NCI-H1092 (cell line): Measurements from ENCODE around the gene TM9SF4.
A peak's percentile ranks its signal among the peaks of the same experiment; 100 is the strongest.

Source experiments
- DNase-seq: peaks from one replicate; lab custom pipeline; 2025; lab: John Stamatoyannopoulos, UW

The TM9SF4 gene

DNA sequence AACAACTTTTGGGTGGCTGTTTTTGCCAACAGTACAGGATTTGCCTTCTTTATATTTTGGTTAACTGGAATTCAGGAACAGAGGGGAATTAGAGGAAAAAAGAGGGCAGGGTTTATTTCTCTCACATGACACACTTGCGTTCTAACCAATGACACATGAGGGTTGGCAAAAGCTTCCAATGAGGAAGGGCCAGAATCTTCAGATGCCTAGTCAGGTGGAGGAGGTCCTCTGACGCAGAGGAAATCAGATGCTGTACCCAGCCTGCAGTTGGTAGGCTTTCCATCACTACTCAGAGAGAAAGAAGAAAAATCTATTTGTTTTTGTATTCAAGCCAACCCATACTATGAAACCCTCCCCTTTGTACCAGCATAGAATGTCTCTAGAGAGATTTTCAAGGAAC, 20.8 kb downstream of the TM9SF4 start:
- no peak for DNase-seq

DNA sequence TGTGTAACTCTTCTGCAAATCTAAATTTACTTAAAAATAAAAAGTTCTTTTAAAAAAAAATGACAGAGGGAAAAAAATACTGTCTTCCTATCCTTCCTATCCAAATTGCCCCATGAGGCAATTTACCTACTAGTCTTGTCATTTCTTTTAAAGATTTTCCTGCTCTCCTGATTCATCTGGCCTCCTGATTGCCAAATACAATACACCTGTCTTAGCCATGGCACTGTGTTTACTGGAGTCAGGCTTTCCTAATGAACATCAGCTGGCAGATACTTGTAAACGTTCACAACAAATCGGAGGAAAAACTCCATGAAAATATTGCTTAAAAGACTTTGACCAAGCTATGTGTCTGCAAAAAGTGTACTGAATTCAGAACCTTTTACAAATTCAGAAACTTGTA, 21.5 kb downstream of the TM9SF4 start:
- no peak for DNase-seq

DNA sequence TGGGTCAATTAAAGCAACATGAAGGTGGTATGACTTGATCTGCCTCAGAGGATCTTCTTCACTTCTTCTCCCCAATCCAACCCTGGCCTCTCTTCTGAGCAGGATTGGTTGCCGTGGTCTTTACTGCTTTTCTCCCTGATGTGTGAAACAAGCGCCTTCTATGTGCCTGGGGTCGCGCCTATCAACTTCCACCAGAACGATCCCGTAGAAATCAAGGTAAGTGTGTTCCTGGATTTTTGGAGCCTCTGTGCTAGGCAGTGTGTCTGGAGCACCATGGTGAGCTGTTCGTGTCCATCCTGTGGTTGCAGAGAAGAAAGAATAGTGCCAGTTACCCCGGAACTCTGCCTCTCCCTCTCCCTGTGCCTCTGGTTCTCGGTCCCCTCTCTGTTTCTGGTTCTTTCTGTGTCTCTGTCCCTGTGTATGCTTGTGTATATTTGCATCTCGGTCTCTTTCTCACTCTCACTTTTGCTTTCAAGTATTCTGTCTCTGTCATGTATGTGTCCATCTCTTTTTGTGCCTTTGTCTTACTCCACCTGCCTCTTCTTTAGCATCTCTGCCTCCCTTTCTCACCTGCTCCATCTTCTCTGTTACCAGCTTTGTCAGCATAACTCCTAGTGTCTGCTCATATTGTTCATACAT, 23.5 kb downstream of the TM9SF4 start:
- DNase-seq = no peak

DNA sequence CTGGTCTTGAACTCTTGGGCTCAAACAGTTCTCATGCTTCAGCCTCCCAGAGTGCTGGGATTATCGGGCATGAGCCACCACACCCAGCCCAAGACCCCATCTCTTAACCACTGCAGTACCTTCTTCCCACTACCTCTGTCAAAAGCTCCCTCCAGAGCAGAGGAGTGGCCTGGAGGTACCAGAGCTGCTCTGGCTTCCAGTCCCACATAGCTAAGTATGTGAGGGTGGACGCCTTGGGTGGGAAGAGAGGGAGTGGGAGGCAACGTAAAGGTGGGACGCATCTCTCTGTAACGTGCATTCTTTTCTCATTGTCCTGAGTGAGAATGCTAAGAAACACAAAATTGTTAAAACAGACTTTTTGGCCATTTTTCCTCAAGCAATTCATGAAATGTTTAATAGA, 24.5 kb downstream of the TM9SF4 start:
- DNase-seq = no peak

DNA sequence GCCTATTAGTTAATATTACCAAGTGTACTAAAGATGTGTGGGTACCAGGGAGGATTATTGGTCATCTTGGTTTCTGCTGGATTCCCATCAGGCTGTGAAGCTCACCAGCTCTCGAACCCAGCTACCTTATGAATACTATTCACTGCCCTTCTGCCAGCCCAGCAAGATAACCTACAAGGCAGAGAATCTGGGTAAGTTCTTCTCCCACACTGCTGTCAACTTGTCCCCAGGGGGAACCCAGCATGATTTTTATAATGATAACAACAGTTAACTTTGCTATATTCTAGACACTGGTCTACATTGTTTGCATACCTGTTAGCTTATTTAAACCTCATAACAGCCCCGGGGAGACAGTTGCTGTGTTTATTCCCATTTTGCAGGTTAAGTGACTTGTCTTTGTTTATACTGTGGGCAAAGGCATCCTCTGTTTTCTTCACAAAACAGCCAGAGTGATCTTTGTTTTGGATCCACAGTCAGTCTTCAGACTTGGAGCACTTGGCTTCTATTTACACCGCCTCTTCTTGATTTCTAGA, 26.5 kb downstream of the TM9SF4 start:
- DNase-seq = no peak

DNA sequence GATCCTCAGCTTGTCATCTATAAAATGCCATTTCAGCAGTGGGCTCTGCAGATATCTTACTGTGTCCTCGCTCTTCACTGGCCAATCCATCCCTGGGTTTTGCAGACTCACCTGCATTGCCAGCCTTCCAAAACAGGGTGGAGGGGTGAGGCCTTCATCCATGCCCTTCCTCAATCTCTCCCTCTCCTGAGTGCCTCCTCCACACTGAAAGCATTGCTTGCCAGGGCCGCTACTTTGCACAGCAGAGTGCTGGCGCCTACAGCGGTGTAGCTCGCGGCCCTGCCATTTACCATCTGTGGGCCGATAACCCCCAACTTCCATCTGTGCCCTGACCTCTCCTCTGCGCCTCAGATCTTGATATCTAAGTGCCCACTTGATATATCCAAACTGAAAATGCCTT, 29.4 kb downstream of the TM9SF4 start:
- DNase-seq = no peak

DNA sequence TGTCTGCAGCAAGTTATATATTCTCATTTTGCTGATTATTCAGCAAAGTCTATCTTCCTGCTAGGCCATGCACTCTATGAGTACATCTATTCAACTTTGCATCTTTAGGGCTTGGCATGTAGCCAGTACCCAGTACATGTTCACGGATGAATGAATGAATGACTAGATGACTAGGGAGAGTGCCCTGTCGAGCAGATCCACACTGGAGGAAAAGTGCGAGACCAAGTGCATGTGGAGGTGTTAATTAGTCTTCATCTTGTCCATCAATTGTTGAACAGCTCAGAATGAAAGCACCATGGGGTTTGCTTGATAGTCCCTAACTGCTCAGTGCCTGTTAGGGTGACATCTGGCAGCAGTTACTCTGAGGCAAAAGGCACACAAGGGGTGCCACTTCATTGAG, 30.4 kb downstream of the TM9SF4 start:
- no peak for DNase-seq

DNA sequence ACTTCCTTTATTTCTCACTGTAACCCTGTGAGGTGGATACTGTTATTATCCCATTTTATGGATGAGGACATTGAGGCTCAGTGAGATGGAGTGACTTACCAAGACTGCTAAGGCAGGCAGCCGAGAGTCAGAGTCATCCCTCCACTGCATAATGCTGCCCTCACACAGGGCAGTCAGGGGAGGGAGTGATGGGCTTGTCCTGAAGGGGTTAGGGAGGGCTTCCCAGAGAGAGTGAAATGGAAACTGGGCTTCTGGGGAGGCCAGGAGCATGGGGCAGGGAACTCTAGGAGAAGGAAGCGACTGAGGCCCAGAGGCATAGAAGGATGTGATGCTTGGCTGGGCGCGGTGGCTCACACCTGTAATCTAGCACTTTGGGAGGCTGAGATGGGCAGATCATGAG, 31.1 kb downstream of the TM9SF4 start:
- DNase-seq = no peak

DNA sequence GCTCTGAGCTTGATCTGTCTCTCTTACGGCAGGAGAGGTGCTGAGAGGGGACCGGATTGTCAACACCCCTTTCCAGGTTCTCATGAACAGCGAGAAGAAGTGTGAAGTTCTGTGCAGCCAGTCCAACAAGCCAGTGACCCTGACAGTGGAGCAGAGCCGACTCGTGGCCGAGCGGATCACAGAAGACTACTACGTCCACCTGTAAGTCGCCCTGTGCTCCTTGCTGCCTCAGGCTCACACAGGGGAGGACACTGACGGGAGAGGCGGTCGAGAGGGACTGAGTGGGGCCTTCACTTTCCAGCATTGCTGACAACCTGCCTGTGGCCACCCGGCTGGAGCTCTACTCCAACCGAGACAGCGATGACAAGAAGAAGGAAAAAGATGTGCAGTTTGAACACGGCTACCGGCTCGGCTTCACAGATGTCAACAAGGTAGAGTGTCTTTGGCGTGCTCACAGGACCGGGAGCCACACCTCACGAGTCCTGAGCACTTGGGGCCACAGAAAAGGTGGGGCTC, 32.0 kb downstream of the TM9SF4 start:
- no peak for DNase-seq

DNA sequence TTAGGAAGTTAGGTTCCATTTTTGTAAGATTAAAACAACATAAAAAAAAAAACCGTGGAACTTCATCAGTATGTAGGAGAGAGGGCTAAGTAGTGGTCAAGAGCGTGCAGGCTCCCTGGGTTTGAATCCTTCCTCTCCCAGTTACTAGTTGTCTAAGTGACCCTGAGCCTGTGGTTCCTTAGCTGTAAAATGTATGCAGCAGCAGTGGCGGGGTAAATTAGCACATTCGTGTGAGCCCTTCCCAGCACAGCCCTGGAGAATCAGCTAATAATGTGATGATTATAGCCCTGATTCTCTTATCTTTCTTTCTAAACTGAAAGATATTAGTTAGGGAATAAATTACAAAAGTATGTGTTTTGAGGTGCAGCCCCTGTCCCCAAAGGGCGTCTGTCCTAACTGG, 32.6 kb downstream of the TM9SF4 start:
- no peak for DNase-seq

DNA sequence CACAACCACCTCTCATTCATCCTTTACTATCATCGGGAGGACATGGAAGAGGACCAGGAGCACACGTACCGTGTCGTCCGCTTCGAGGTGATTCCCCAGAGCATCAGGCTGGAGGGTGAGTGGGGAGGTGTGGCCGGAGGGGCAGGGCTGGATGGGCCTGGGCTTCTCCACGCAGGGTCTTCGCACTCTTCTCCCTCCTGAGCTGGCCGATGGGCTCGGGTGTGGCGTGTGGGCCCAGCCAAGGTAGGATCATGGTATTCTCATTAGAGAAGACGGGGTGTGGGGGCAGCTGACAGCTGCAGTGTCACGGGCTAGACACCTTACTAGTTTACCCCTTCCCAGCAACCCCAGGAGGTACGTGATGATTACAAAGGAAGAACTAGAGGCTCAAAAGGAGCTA, 33.5 kb downstream of the TM9SF4 start:
- DNase-seq = no peak

DNA sequence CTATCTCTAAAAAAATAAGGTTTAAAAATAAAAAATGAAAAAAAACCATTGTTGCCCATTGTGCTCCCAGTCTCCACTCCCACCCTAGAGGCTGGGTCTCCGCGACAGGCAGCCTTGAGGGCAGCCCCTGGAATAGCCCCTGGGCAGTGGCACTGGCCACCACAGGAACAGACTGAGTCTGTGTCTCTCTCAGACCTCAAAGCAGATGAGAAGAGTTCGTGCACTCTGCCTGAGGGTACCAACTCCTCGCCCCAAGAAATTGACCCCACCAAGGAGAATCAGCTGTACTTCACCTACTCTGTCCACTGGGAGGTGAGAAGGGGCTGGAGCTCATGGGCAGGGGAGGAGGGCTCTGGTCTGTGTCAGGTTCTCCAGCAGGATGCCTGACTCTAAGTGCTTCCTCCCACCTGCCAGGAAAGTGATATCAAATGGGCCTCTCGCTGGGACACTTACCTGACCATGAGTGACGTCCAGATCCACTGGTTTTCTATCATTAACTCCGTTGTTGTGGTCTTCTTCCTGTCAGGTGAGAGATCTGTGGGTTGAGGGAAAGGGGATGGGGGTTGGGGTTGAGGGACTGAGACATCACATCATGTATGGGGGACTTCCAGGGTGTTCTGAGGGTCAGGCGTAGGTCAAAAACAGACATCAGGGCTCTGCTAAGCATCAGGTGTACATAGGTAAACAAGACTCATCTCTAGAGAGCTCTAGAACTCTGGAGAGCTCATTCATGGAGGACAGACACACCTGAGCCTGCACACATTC, 35.6 kb downstream of the TM9SF4 start:
- no peak for DNase-seq

DNA sequence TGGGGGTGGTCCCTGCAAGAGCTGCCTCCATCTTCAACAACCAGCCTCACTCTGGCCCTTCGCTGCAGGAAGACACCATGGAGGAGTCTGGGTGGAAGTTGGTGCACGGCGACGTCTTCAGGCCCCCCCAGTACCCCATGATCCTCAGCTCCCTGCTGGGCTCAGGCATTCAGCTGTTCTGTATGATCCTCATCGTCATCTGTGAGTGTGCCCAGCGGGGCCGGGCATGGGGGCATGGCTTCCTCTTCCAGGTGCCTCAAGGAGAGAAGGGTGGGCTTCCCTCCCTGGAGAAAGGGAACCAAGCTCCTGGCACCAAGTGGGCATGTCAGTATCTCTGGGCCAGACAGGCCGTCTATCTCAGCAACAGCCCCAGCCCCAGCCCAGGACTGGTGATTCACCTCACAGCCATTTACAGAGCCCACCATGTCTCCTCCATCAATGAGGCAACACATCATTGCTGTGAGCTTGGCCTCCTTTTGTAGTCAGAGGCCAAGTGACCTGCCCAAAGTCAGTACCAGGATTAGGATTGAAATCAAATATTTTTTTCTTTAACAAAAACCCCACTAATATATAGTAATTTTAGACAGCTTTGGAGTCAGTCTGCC, 40.2 kb downstream of the TM9SF4 start:
- no peak for DNase-seq

DNA sequence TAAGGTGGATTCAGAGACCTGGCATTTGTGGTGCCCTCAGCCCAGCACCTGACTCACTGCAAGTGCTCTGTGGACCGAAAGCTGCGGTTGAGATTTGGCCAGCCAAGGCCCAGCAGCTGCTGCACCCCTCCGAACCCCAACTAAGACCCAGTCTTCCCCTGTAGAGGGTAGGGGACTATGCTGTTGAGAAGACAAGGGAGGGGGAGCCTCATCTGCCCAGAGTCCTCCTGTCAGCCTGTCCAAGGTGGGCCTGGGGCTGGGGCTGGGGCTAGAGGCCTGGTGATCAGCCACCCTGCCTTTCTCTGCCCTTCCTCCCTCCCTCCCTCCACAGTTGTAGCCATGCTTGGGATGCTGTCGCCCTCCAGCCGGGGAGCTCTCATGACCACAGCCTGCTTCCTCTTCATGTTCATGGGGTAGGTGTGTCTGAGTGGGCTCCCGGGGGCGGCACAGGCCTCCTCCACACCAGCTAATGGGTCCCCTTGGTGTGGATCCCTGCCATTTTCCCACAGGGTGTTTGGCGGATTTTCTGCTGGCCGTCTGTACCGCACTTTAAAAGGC, 40.9 kb downstream of the TM9SF4 start:
- no peak for DNase-seq

DNA sequence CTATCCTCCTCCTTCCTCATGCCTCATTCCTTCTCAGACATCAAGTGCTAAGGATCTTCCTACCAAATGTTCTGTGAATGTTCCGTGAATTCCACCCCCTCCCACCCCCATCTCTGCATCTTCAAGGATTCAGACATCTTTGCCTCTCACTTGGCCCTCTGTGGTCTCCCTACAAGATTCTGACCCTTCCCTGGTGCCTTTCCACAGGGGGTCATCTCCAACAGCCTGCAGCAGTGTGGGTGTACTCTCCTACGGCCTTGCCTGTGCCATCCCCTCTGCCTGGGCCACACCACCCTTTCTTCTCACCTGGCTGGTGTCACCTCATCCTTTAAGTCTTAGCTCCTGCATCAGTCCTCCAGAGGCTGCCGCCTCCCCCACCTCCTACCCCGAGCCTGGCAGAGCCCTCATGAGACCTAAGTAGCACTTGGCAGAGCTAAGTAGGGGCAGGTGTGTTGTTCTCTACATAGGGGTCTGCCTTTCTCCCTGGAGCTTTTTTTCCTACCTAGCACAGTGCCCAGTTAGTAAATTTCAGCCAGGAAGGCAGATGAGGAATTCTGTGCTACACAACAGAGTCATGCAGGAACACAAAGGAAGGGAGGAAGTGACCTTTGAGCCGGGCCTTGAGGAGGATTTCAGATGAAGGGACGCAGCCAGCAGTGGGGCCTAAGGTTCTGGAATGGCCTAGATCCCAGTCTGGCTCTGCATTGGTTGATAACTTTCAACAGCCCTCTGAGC, 43.1 kb downstream of the TM9SF4 start:
- no peak for DNase-seq

DNA sequence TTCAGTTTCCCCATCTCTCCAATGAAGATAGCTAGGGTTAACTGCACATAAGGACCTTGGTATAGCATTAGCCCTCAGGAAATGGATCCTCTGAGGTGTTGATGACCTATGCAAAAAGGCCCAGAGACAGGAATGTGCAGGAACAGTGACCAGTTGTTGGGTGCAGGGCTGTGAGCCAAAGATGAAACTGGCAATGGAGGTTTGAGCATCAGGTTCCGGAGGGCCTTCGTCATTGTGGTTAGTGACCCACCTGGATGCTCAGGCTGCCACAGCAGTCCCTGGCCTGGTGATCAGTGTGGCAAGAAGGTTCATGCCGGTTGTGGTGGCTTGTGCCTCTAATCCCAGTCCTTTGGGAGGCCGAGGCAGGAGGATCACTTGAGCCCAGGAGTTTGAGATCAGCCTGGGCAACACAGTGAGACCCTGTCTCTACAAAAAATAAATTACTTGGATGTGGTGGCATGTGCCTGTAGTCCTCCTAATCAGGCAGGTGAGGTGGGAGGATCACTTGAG, 43.7 kb downstream of the TM9SF4 start:
- DNase-seq = no peak

DNA sequence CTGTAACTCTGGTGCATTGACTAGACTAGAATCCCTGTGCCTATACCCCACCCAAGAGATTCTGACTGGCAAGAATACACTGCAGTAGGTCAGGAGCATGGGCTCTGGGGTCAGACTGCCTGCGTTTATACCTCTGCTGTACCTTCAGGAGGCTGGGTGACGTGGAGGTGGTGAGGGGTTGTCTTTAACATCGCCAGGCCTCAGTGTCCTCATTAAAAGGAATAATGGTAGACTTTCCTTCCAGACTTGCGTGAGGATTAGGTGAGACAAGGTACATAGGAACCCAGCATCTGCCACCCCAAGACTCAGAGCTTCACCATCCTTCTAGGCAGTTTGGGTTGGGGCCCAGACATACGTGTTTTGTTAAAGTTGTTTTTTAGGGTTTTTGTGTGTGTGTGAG, 44.3 kb downstream of the TM9SF4 start:
- DNase-seq = no peak

DNA sequence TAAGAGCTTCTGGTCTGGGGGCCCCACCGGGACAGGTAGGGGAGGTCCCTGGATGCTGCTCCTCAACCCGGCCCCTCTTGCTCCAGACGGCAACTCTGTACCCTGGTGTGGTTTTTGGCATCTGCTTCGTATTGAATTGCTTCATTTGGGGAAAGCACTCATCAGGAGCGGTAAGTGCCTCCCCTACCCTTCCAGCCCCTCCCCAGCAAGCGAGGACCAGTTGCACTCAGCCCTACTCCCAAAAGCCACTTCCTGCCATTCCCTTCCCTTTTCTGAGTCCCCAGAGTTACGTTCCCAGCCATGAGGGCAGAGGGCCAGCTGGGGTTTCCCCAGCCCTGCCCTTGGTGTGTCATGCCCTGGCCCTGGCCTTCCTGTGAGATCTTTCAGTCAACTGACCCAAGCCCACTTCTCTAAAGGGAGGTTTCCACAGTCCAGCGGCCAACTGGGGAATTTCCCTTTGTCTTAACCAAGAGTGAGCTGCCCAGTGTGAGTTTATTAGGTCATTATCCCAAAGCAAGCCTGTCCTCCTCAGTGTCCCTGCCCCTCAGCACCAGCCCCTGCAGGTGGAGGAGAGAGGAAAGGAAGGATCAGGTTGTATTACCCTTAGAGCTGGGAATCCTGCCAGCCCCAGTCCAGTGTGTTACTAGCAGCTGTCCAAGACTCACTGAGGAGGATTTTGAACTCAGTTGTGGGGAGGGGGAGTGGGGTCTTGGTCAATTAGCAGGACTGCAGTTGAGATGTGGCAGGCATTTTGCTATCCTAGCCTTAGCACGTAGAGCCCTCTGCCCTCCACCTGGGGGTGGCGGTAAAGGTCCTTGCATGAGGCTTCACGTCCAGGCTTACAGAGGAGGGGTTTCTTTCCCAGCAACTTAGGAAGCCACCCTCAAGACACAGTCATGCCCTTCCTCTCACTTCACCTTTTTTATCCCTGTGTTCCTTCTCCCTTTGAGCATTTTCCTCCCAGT, 45.8 kb downstream of the TM9SF4 start:
- DNase-seq = peak; percentile 87

DNA sequence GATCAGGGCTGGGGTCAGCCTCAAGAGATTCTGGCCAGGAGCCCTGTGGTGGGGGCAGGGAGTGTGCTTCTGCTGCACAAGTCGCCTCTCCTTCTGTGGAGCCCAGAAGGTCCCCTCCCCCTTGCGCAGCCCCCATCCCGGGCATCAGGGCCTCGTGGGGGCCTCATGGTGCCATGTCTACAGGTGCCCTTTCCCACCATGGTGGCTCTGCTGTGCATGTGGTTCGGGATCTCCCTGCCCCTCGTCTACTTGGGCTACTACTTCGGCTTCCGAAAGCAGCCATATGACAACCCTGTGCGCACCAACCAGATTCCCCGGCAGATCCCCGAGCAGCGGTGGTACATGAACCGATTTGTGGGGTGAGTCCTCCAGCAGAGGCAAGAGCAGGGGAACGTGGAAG, 48.1 kb downstream of the TM9SF4 start:
- DNase-seq = no peak

DNA sequence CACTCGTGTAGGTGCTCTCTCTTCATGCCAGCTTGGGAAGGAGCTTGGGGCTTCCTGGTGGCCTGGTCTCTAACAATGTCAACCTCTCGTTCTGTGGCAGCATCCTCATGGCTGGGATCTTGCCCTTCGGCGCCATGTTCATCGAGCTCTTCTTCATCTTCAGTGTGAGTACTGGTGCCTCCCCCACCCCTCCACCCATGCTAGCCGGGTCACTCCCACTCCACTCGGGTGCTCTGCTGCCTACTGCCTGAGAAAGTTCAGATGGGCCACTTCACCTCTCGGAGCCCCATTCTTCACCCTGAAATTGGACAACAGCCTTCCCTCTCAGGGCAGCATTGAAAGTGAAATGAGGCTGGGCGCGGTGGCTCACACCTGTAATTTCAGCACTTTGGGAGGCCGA, 48.8 kb downstream of the TM9SF4 start:
- no peak for DNase-seq
